Neural cell (in vitro differentiated cells): ENCODE measurements around the gene GIPC3. TPM values are rescaled to one million over a fixed set of nuclear protein-coding genes. Genes with fewer than 3 reads are reported as not detected.
"Not testable (repeated sequence)": the region's sequence is repeated elsewhere in the genome, so short reads cannot be mapped to it uniquely, and the experiment has no call there.

Experiments used
- H2AFZ ChIP-seq: fragments of 200-600, 300-800 bp; sonication (generic), shearing (Covaris generic); 2 replicates; pipeline ENCODE4 v1.6.0; 2014; ENCODE audit warnings: low read depth, mild to moderate bottlenecking, antibody characterized with exemption, low read length, moderate library complexity
- H3F3A ChIP-seq: fragments of 200-600 bp; shearing (Covaris generic); 2 replicates; pipeline ENCODE4 v1.6.1; 2016; ENCODE audit warnings: mild to moderate bottlenecking, moderate library complexity, mixed read lengths, antibody characterized with exemption, low read length; ENCODE audit not compliant: insufficient read depth, poor library complexity, severe bottlenecking
- H3K27ac ChIP-seq: fragments of 200-600, 300-800 bp; sonication (generic), shearing (Covaris generic); 2 replicates; pipeline ENCODE4 v1.5.1; 2014; ENCODE audit warnings: mild to moderate bottlenecking, low read length, moderate library complexity
- H3K27me3 ChIP-seq: fragments of 300-800, 200-600 bp; sonication (generic), shearing (Covaris generic); 2 replicates; pipeline ENCODE4 v1.6.0; 2014; ENCODE audit warnings: mild to moderate bottlenecking, low read depth, low read length, moderate library complexity; ENCODE audit not compliant: insufficient read depth
- H3K36me3 ChIP-seq: fragments of 300-800, 200-600 bp; sonication (generic), shearing (Covaris generic); 2 replicates; pipeline ENCODE4 v1.5.1; 2014; ENCODE audit warnings: mild to moderate bottlenecking, antibody characterized with exemption, low read length, moderate library complexity; ENCODE audit not compliant: insufficient read depth
- H3K4me2 ChIP-seq: fragments of 300-800, 200-600 bp; sonication (generic), shearing (Covaris generic); 2 replicates; pipeline ENCODE4 v1.6.0; 2014; ENCODE audit warnings: mild to moderate bottlenecking, low read length
- H3K4me3 ChIP-seq: fragments of 300-800, 200-600 bp; sonication (generic), shearing (Covaris generic); 2 replicates; pipeline ENCODE4 v1.5.1; 2014; ENCODE audit warnings: mild to moderate bottlenecking, low read length, moderate library complexity
- H3K79me2 ChIP-seq: fragments of 200-600 bp; shearing (Covaris generic); replicated peaks from 2 replicates; pipeline ENCODE4 v1.6.0; 2014; ENCODE audit warnings: mild to moderate bottlenecking, low read length, moderate library complexity; ENCODE audit not compliant: insufficient read depth
- H3K9ac ChIP-seq: fragments of 300-800, 200-600 bp; sonication (generic), shearing (Covaris generic); 2 replicates; pipeline ENCODE4 v1.6.1; 2016; ENCODE audit warnings: mild to moderate bottlenecking, low read length, mixed read lengths
- H3K9me2 ChIP-seq: fragments of 200-600 bp; shearing (Covaris generic); 2 replicates; pipeline ENCODE4 v1.6.1; 2016; ENCODE audit warnings: mild to moderate bottlenecking, low read length, mixed read lengths; ENCODE audit not compliant: insufficient read depth
- H3K9me3 ChIP-seq: fragments of 200-600, 300-800 bp; sonication (generic), shearing (Covaris generic); 2 replicates; pipeline ENCODE4 v1.6.1; 2016; ENCODE audit warnings: mild to moderate bottlenecking, mixed run types, low read length, moderate library complexity, mixed read lengths
- H4K20me1 ChIP-seq: fragments of 200-600 bp; shearing (Covaris generic); 2 replicates; pipeline ENCODE4 v1.6.1; 2016; ENCODE audit warnings: mild to moderate bottlenecking, mixed run types; ENCODE audit not compliant: insufficient read depth
- EP300 ChIP-seq: fragments of 450-650 bp; conservative IDR thresholded peaks from 2 replicates; pipeline ENCODE4 v1.6.1; 2014; ENCODE audit warnings: antibody characterized with exemption, mild to moderate bottlenecking, moderate library complexity; ENCODE audit not compliant: poor library complexity, severe bottlenecking
- EZH2 ChIP-seq: fragments of 200-600, 300-800 bp; shearing (Covaris generic), sonication (generic); IDR thresholded peaks from 2 replicates; pipeline ENCODE4 v1.6.1; 2014; ENCODE audit warnings: antibody characterized with exemption, low read length, borderline replicate concordance, mild to moderate bottlenecking; ENCODE audit not compliant: insufficient read depth, poor library complexity, severe bottlenecking
- MXI1 ChIP-seq: fragments of 450-650 bp; conservative IDR thresholded peaks from 2 replicates; pipeline ENCODE4 v1.6.1; 2014; ENCODE audit warnings: antibody characterized with exemption, mild to moderate bottlenecking; ENCODE audit not compliant: poor library complexity, severe bottlenecking
- POLR2AphosphoS5 ChIP-seq: IDR thresholded peaks from 2 replicates; pipeline ENCODE4 v1.6.1; 2012
- RAD21 ChIP-seq: fragments of 450-650 bp; conservative IDR thresholded peaks from 2 replicates; pipeline ENCODE4 v1.6.1; 2014; ENCODE audit warnings: antibody characterized with exemption, mild to moderate bottlenecking, moderate library complexity
- SMC3 ChIP-seq: fragments of 450-650 bp; conservative IDR thresholded peaks from 2 replicates; pipeline ENCODE4 v1.6.1; 2014; ENCODE audit warnings: antibody characterized with exemption, mild to moderate bottlenecking, moderate library complexity; ENCODE audit not compliant: poor library complexity
- TAF1 ChIP-seq: IDR thresholded peaks from 2 replicates; pipeline ENCODE4 v1.6.1; 2012; ENCODE audit warnings: low read depth
- polyA plus RNA-seq: library from polyadenylated mRNA; depleted of rRNA; stranded (reverse); fragments of >200 nt; gene quantifications from 2 replicates; pipeline ENCODE4 v1.2.3, GENCODE V29; 2014
- TF ChIP-seq, protein P1 (sequence below): fragments of 450-650 bp; IDR thresholded peaks from 2 replicates; pipeline ENCODE4 v1.5.1; 2014; ENCODE audit warnings: antibody characterized with exemption, mild to moderate bottlenecking, moderate library complexity; ENCODE audit not compliant: poor library complexity, severe bottlenecking
- TF ChIP-seq, protein P2 (sequence below): IDR thresholded peaks from 2 replicates; pipeline ENCODE4 v1.6.1; 2012; ENCODE audit warnings: borderline replicate concordance

Gene GIPC3
- polyA plus RNA-seq, 1 donor from 2014 or later = not detected

DNA sequence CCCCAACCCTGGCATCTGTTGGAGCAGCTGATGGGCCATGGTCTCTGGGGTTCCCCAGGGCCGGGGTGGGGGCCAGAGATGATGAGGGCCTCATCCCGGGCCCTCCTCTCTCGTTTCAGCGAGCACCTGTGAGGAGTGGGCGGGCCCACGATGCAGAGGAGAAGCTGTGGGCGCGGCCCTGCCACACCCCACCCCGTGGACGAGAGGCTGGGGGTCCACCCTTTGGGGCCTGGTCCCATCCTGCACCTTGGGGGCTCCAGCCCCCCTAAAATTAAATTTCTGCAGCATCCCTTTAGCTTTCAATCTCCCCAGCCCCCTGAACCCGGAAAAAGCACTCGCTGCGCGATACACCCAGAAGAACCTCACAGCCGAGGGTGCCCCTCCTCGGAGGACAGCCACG is 6.9 kb upstream of the GIPC3 start:
- Histone ChIP-seq H3K9ac (no peak overlapping the region), H3K4me2 (no peak overlapping the region), H3K9me2 (no peaks in the 10 kb centered on the region), H4K20me1 (no peaks in the 10 kb centered on the region), H3K79me2 (no peaks in the 10 kb centered on the region), H3K9me3 (no peaks in the 10 kb centered on the region), H3K36me3 (no peaks in the 10 kb centered on the region), H3K4me3 (no peak overlapping the region), H3K27ac (no peak overlapping the region), H3K27me3 (no peaks in the 10 kb centered on the region), H3F3A (no peaks in the 10 kb centered on the region), H2AFZ (no peak overlapping the region)
- no peak for TF ChIP-seq MXI1
- TF ChIP-seq EP300 = no peak
- TF ChIP-seq, protein P1, sequence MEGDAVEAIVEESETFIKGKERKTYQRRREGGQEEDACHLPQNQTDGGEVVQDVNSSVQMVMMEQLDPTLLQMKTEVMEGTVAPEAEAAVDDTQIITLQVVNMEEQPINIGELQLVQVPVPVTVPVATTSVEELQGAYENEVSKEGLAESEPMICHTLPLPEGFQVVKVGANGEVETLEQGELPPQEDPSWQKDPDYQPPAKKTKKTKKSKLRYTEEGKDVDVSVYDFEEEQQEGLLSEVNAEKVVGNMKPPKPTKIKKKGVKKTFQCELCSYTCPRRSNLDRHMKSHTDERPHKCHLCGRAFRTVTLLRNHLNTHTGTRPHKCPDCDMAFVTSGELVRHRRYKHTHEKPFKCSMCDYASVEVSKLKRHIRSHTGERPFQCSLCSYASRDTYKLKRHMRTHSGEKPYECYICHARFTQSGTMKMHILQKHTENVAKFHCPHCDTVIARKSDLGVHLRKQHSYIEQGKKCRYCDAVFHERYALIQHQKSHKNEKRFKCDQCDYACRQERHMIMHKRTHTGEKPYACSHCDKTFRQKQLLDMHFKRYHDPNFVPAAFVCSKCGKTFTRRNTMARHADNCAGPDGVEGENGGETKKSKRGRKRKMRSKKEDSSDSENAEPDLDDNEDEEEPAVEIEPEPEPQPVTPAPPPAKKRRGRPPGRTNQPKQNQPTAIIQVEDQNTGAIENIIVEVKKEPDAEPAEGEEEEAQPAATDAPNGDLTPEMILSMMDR = no peak
- no peak for TF ChIP-seq EZH2
- no peak for TF ChIP-seq TAF1
- TF ChIP-seq RAD21 = no peak
- TF ChIP-seq POLR2AphosphoS5 = no peak
- TF ChIP-seq, protein P2, sequence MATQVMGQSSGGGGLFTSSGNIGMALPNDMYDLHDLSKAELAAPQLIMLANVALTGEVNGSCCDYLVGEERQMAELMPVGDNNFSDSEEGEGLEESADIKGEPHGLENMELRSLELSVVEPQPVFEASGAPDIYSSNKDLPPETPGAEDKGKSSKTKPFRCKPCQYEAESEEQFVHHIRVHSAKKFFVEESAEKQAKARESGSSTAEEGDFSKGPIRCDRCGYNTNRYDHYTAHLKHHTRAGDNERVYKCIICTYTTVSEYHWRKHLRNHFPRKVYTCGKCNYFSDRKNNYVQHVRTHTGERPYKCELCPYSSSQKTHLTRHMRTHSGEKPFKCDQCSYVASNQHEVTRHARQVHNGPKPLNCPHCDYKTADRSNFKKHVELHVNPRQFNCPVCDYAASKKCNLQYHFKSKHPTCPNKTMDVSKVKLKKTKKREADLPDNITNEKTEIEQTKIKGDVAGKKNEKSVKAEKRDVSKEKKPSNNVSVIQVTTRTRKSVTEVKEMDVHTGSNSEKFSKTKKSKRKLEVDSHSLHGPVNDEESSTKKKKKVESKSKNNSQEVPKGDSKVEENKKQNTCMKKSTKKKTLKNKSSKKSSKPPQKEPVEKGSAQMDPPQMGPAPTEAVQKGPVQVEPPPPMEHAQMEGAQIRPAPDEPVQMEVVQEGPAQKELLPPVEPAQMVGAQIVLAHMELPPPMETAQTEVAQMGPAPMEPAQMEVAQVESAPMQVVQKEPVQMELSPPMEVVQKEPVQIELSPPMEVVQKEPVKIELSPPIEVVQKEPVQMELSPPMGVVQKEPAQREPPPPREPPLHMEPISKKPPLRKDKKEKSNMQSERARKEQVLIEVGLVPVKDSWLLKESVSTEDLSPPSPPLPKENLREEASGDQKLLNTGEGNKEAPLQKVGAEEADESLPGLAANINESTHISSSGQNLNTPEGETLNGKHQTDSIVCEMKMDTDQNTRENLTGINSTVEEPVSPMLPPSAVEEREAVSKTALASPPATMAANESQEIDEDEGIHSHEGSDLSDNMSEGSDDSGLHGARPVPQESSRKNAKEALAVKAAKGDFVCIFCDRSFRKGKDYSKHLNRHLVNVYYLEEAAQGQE = no peak
- no peak for TF ChIP-seq SMC3

DNA sequence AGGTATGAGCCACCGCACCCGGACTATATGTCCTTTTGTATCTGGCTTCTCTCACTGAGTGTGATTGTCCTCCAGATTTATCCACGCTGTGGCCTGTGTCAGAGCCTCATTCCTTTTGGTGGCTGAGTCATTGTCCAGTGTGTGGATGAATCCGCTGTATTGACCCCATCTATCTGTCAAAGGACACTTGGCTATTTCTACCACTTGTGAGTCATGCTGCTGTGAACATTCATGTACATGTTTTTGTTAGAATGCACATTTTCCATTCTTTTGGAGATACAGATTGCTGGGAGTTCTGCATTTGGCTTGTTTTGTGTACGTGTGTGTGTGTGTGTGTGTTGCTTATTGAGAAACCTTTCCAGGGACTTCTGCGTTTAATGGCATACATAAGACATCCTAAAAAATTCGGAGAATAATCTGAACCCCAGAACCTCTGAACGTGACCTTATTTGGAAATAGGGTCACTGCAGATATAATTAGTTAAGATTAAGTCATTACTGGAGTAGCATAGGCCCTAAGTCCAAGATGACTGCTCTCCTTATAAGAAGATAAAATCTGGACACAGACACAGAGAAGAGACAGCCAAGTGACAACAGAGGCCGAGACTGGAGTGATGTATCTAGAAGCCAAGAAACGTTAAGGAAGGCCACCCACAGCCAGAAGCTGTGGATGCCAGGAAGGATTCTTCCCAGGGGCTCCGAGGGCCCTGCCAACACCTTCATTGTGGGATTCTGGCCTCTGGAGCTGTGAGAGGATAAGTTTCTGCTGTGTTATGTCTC is 4.9 kb upstream of the GIPC3 start:
- TF ChIP-seq MXI1 = no peak
- TF ChIP-seq, protein P1 = no peak
- Histone ChIP-seq H3K9ac (no peak overlapping the region), H3K4me2 (no peak overlapping the region), H3K27ac (no peak overlapping the region), H3K9me3 (no peaks in the 10 kb centered on the region), H3F3A (no peaks in the 10 kb centered on the region), H3K9me2 (no peaks in the 10 kb centered on the region), H3K36me3 (no peaks in the 10 kb centered on the region), H2AFZ (no peak overlapping the region), H3K4me3 (no peak overlapping the region), H3K27me3 (peaks cover 6% of the 10 kb centered on the region), H4K20me1 (no peaks in the 10 kb centered on the region), H3K79me2 (no peaks in the 10 kb centered on the region)

DNA sequence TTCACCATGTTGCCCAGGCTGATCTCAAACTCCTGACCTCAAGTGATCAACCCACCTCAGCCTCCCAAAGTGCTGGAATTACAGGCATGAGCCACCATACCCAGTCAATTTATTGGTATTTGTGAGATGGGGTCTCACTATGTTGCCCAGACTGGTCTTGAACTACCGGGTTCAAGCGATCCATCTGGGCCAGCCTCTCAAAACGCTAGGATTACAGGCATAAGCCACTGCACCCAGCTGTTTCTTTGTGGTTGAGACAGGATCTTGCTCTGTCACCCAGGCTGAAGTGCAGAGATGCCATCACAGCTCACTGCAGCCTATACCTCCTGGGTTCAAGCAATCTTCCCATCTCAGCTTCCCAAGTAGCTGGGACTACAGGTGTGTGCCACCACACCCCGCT is 3.5 kb upstream of the GIPC3 start:
- not testable (repeated sequence) for H3F3A ChIP-seq, H3K79me2 ChIP-seq, H4K20me1 ChIP-seq, H3K9me3 ChIP-seq, H3K4me3 ChIP-seq, H3K36me3 ChIP-seq, H3K27ac ChIP-seq, H3K9me2 ChIP-seq, H2AFZ ChIP-seq, H3K4me2 ChIP-seq, H3K9ac ChIP-seq
- peaks cover 19% of the 10 kb centered on the region for H3K27me3 ChIP-seq

DNA sequence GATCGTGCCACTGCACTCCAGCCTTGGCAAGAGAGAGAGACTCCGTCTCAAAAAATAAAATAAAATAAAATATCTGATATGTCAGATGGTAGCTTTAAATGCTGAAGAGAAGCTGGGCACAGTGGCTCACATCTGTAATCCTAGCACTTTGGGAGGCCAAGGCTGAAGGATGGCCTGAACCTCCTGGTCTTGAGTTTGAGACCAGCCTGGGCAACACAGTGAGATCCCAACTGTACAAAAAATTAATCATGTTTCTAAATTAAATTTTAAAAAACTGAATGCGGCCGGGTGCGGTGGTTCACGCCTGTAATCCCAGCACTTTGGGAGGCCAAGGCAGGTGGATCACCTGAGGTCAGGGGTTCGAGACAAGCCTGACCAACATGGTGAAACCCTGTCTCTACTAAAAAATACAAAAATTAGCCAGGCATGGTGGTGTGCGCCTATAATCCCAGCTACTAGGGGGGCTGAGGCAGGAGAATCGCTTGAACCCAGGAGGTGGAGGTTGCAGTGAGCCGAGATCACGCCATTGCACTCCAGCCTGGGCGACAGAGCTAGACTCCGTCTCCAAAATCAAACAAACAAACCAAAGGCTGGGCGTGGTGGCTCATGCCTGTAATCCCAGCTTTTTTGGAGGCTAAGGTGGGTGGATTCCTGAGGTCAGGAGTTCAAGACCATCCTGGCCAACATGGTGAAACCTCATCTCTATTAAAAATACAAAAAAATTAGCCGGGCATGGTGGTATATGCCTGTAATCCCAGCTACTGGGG is 1.1 kb upstream of the GIPC3 start:
- not testable (repeated sequence) for H3K79me2 ChIP-seq, H2AFZ ChIP-seq, H3F3A ChIP-seq, H4K20me1 ChIP-seq, H3K9ac ChIP-seq, H3K9me3 ChIP-seq, H3K36me3 ChIP-seq, H3K4me3 ChIP-seq, H3K9me2 ChIP-seq, H3K27ac ChIP-seq, H3K4me2 ChIP-seq
- H3K27me3 ChIP-seq = peaks cover 21% of the 10 kb centered on the region
